Cardiac septum (tissue), 1 donor: ENCODE data around the gene ENPEP. TPM values are rescaled to one million over a fixed set of nuclear protein-coding genes. Genes with fewer than 3 reads are reported as not detected.
"Not testable (repeated sequence)": the region's sequence is repeated elsewhere in the genome, so short reads cannot be mapped to it uniquely, and the experiment has no call there.

Experiments
- DNase-seq: peaks from one replicate; pipeline ENCODE4 v3.0.0-alpha.2; 2020; ENCODE audit warnings: low spot score
- intact Hi-C: fragments of 100-400 bp; cut with DNase I; formaldehyde crosslinking; loops from one replicate; pipeline ENCODE4 v1.14.0; 2022
- long read RNA-seq: library from polyadenylated mRNA; unstranded; transcript quantifications from one replicate; pipeline ENCODE4 v2.0.0, GENCODE V29; 2021
- total RNA-seq: library from RNA; stranded (reverse); fragmentation: NEBNext Ultra II Directional; extraction: Animal tissue kit (Norgen Biotek cat#: 25700); gene quantifications from one replicate; pipeline ENCODE4 v1.2.1, GENCODE V29; 2021
- donor health status: DM: no; HTN: no; CAD: no.

ENPEP gene, protein sequence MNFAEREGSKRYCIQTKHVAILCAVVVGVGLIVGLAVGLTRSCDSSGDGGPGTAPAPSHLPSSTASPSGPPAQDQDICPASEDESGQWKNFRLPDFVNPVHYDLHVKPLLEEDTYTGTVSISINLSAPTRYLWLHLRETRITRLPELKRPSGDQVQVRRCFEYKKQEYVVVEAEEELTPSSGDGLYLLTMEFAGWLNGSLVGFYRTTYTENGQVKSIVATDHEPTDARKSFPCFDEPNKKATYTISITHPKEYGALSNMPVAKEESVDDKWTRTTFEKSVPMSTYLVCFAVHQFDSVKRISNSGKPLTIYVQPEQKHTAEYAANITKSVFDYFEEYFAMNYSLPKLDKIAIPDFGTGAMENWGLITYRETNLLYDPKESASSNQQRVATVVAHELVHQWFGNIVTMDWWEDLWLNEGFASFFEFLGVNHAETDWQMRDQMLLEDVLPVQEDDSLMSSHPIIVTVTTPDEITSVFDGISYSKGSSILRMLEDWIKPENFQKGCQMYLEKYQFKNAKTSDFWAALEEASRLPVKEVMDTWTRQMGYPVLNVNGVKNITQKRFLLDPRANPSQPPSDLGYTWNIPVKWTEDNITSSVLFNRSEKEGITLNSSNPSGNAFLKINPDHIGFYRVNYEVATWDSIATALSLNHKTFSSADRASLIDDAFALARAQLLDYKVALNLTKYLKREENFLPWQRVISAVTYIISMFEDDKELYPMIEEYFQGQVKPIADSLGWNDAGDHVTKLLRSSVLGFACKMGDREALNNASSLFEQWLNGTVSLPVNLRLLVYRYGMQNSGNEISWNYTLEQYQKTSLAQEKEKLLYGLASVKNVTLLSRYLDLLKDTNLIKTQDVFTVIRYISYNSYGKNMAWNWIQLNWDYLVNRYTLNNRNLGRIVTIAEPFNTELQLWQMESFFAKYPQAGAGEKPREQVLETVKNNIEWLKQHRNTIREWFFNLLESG
- total RNA-seq, result 5.3 TPM
- long read RNA-seq, full-length matches to known transcripts, result 2 of 2 reads
- long read RNA-seq, partial matches to known transcripts, result 0 of 2 reads
- long read RNA-seq, other reads (novel, unspliced or antisense), result 0 of 2 reads

DNA sequence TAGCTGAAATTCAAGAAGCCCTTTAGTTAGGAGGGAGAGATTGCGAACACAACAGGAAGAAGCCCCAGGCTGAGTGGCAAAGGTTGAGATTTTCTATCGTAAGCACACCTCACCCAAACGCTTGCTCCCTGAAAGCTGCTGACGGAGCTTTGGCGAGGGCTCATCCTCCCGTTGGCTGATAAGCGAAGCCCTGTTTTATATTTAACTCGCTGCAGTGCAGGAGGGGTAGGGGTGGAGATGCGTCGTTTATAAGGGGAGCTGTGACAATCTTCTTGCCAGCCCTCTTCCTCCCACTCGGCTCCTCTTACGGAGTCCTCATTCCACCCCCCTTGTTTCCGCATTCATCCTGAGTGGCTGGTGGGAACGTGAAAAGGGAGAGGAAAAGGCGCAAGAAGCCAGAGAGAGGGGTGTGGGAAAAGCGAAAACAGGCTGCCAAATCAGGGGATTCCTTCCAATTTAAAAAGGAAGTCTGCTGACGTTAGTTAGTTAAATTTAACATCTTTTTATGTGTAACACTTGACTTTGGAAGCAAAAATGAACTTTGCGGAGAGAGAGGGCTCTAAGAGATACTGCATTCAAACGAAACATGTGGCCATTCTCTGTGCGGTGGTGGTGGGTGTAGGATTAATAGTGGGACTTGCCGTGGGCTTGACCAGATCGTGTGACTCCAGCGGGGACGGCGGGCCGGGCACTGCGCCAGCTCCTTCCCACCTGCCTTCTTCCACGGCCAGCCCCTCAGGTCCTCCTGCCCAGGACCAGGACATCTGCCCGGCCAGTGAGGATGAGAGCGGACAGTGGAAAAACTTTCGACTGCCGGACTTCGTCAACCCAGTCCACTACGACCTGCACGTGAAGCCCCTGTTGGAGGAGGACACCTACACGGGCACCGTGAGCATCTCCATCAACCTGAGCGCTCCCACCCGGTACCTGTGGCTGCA is at the start of gene ENPEP:
Gene ENPEP, plus strand, starts transcription at position 275 of the 938 bp plus-strand sequence. Its CDS starts 260 bp downstream, at position 535.
- intact Hi-C loops, result no loop called here
- DNase-seq, result no peak

DNA sequence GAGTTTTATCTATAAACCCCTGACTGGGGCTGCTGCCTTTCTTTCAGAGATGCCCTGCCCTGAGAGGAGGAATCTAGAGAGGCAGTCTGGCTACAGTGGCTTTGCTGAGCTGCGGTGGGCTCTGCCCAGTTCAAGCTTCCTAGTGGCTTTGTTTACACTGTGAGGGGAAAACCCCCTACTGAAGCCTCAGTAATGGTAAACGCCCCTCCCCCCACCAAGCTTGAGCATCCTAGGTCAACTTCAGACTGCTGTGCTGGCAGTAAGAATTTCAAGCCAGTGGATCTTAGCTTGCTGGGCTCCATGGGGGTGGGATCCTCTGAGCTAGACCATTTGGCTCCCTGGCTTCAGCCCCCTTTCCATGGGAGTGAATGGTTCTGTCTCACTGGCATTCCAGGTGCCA is 44.1 kb upstream of the ENPEP start:
- intact Hi-C loops, DNase-seq: not testable (repeated sequence)

DNA sequence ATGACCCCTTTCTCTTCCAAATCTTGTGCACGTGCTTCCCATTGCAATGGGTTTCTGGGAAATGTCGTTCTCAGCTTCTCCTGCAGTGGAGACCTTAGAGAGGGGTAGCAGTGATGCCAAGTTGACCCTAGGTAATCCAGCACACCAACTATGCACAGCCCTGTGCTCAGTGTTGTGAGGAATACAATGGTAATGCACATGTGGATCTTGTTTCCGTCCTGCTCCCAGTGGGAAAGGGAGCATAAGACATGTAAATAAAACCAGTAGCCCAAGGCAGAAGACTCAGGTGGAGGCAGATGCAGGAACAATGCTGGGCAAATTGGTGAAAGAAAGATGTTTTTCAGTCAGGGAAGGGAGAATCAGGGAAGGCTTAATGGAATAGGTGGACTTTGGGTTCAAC is 38.7 kb upstream of the ENPEP start:
- DNase-seq, result not testable (repeated sequence)

DNA sequence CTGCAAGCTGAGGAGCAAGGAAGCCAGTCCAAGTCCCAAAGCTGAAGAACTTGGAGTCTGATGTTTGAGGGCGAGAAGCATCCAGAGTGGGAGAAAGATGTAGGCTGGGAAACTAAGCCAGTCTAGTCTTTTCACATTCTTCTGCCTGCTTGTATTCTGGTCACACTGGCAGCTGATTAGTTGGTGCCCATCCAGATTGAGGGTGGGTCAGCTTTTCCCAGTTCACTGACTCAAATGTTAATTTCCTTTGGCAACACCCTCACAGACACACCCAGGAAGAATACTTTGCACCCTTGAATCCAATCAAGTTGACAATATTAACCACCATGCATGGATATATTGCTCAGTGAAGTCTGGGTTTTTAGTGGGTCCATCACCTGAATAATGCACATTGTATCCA is 36.7 kb upstream of the ENPEP start:
- intact Hi-C loops, DNase-seq: not testable (repeated sequence)

More for the DNA sequence above, 38.7 kb upstream of the ENPEP start:
- intact Hi-C loops, result not testable (repeated sequence)

DNA sequence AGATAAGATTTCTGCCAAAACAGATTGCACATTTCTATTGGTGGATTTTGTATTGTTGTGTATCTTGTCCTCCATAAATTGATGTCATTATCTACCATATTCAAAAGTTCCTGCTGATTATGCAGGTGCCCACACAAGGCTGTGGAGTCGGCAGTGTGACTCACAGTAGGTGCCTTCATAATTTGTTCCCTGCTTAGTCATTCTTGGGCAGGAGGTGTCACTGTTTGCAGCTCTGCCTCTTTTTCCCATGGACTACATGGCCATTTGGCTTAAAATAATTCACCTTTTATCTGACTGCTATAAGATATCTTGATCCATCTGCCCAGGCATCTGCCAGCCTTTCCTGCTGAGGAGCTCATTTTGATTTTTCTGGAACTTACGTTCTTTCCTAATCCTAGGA is 33.6 kb upstream of the ENPEP start:
- intact Hi-C loops, result no loop called here
- no peak for DNase-seq

DNA sequence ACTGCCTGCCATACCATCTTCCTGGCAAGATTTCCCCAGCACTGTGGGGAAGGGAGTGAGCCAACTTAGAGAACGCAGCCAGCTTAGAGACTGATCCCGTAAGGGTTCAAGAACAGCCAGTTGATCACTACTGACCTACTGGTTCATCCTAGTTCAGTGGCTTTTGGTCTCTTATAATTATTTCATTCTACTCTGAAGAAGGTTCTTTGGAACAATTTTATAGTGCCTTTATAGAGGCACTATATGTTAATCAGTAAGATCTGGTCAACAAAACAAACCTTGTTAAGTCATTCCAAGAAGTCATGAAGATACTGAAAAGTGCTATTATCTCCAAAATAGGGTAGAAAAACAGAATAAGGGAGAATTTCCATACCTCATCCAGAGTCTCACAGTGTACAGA is 33.2 kb upstream of the ENPEP start:
- no peak for DNase-seq
- intact Hi-C loops, result no loop called here

DNA sequence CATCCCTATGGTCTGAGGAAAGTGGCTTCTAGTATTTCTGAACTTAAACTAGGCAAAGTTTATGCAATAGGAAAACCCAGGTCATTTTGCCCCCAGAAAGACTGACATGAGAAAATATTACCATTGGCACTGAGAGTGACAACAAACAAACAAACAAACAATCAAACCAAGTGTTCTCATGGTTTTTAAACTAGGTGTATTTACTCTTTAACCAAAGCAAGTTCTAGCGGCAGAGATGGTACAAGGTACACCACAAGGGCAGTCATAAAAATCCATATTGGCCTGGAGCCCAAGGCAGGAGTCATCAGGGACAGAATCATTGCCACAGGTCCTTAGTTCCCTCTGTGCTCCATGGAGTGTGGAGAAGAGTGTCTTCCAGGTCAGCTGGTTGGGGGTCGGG is 26.0 kb upstream of the ENPEP start:
- DNase-seq, result no peak
- intact Hi-C loops, result no loop called here

DNA sequence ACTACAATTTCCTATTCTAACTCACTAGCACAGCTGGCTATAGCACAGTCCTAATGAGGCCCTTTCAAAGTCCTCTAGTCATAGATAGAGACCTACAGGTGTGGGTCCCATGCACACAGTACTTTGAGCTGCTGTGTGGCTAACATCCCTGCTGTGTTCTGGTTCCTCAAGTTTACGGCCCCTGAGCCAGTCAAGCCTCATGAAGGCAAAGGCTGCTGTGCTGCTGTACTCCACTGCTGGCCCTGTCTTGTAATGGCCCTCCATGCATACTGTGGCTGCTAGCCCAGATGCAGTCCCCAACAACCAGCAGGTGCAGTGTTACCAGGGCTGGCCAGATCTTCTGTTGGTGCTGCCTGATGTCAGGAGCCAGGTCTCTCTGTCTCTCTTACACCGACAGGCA is 23.4 kb upstream of the ENPEP start:
- intact Hi-C loops, result no loop called here
- no peak for DNase-seq

DNA sequence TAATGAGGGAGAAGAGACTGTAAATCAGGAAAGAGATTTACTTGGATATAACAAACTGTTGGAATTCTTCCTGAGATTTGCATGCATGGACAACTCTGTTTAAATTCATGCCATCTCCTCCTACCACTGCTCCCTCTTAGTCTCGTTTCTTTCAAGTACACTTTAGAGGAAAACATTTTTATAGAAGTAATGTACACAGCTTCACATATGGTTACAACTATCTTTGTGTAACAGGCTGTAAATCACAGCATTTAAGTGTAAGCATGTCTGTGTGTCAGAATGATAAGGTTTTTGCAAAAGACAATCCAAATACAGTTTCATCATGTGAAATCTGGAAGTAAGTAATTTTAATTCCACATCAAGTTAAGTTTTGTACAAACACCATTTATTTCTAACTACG is 21.5 kb upstream of the ENPEP start:
- intact Hi-C loops, result no loop called here
- DNase-seq, result no peak

DNA sequence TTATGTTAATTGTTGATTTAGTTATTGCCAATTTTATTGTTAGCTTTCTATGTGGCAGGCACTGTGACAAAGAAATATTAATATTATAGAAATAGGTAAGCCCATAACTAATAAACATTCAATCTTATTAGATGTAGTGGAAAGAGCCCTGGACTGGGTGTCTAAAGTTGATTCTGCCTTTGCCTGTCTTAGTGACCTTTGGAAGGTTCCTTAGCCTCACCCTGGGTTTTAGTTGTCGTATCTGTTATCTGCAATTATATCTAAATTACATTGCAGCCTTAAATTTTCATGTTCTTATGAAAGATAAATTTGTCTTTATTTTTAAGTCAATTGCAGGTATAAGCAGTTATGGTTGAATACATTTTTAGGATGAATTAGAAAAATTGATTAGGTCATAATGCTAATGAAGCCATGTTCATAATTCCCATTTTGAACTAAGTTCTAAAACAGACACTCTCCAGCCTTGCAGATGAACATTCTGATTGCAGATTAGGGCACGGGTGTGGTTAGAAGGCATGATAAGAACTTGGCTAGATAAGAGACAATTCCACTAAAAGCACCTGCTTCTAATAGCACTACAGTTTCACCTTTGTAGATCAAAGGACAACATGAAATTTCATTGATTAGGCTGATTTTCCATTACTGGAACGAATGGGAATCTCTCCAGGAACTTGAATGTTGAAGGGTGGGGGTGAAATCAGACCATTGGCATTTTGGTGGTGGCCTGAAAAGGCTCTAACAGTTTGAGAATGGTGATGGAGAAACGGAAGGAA is 17.3 kb upstream of the ENPEP start:
- intact Hi-C loops, result no loop called here
- no peak for DNase-seq

DNA sequence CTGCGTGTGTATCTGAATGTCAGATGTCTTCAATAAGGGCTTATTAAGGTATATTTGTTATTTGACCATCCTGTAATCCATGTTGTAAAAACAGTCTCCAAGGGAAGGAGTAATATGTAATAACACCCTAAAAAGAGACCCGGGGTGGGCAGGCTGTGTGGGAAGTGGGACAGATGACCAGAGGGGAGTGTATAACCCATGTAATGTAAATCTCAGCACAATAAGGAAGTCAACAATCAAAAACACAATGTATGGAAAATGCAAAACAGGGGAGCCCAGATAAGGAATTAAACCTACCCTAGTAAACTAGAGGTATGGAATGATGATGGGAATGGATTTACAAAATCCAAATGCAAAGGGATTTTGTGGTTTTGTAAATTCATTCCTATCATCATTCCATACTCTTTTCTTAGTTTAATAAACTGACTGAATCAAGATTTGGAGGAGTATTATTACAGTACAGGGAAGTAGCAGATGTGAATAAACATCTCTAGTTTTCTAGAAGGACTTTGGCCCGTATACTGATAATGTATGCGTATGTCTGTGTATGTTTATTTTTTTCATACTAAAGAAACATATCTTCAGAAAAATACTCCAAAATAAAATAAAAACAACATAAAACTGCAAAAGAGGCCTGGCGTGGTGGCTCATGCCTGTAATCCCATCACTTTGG is 15.7 kb upstream of the ENPEP start:
- DNase-seq, result no peak
- intact Hi-C loops, result no loop called here

DNA sequence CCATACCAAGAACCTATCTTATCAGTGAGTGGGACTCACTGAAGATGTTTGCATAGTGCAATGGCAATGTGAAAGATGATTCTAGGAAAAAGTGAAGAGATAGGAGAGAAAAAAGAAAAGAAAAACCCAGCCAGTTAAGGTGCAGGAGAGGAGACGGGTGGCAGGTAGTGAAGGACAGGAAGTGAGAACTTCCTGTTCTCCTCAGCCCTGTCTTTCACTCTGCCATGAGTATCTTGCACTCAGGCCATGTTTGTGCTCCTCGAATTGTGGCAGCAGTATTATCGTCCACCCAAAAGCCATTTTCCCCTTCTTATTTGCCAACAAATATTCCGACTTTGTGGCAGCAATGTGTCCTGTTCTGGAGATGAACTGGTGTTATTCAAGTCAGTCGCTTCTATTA is 8.6 kb upstream of the ENPEP start:
- no peak for DNase-seq
- intact Hi-C loops, result no loop called here

DNA sequence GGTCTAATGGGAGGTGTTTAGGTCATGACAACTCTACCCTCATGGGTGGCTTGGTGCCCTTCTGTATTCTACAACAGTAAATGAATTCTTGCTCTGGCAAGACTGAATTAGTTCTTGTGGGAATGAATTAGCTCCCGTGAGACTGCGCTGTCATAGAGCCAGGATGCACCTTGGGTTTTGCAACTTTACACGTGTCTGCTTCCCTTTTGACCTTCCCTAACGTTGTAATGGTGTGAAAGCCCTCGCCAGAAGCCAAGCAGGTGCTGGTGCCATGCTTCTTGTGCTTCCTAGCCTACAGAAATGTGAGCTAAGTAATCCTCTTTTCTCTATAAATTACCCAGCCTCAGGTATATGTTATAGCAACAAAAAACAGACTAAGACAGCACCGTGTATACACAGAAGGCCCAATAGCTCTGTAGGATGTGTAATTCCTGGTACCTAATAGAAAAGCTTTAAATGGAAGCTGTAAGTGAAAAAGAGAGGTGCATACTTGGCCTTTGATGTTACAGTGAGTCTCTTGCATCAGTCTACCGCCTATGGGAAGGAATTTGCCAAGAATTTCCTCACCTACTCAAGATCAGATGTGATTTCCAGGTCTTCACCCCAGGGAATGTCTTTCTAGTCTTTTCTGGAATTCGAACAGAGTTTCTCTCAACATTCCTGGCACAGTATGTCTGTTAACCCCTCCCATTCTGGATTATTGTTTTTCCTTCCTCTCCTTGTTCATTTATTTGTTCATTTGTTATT is 3.2 kb upstream of the ENPEP start:
- DNase-seq, result no peak
- intact Hi-C loops, result no loop called here

DNA sequence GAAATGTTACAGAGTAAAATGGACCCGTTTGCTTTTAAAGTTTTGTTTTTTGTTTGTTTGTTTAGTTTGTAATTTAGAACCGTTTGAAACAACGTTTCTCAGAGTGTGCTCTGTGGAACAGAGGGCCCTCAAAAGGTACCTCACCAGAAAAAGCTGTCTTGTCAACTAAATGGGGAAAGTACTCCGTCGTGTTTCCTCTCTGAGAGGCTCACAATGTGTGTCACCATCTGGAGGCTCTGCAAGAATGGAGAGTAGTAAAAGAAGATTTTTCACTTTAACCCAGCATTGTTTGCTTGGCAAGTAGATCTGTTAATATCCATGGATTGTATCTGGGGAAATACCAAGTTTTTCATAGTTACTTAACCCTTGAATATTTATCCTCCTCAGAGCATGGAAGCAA is 1.5 kb upstream of the ENPEP start:
- DNase-seq, result no peak
- intact Hi-C loops, result no loop called here

DNA sequence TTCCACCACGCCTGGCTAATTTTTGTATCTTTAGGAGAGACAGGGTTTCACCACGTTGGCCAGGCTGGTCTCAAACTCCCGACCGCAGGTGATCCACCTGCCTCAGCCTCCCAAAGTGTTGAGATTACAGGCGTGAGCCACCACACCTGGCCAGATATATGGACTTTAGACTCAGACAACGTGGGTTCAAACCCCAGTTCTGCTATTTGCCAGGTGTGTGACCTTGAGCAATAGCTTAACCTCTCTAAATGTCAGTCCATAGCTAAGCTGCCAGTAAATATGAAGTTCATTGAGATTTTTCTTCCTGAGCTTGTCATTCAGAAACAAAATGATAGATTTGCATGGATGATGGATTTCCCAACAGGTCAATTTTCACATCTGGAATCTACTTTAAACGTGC is 875 bp upstream of the ENPEP start:
- DNase-seq, intact Hi-C loops: not testable (repeated sequence)

DNA sequence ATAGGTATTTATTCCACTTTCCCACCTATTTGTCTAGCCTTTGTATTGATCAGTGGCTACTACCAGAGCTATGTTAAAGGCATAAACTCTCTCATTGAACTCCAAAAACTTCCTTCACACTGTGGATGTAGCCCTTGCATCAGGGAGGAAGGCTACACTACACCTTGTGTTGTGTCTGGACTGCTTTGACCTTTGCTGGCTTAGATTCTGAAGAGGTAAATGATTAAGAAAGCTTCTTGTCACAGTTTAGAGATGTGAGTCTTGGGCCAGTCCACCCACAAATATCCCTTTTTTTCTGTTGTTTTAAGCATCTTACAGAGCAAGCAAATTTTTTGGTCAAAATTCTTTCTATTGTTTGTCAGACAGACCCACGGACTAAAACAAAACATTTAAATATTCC is 1.9 kb downstream of the ENPEP start:
- DNase-seq, result no peak
- intact Hi-C loops, result no loop called here

DNA sequence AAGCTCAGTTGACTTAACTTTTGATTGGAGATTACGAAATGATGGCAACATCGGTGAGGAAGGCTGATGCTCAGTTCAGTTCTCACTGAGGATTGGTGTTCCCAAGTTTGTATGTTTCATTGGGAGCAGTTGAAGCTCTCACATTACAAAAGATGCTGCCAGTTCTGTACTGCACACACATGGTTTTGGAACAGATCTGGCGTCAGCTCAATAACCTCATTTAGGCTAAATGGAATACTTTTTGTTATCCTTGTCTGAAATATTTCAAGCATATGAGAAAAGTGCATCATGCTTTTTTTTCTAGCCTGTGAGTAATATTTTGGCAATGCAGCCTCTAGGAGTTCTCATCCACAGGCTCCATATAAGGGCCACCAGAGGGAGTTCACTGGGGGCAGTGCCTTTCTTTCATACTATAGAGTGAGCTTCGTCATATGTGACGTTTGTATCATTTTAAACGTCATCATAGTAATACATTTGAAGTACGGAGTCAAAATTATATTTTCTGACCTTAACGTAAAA is 4.1 kb downstream of the ENPEP start:
- intact Hi-C loops, result no loop called here

More for the DNA sequence above, 4.1 kb downstream of the ENPEP start:
- DNase-seq, result no peak
